Measurements from ENCODE around the gene ALAD.

ALAD gene

DNA sequence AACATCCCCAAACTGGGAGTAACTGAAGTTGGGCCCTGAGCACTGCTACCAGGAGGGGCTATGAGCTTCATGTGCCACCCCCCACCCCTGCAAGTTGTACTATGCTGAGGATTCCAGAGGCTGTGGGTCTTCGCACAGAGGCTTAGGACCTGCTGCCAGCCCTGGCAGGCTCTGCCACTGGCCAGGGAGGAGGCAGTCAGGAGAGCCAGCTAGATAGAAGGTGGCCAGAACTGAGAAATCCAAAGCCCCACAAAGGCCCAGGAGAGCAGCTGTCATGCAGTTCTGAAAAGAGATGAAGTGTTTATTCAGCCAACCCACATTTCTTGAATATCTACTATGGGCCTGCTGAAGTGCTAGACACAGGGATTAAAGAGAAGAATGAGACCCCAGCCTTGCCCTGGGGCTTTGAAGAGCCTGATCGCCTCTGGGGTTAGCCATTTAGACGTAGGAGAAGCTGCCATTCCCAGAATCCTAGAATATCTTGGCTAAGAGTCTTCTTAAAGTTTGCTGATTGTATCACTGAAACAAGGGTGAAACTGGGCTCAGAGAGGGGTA is 1.4 kb downstream of the ALAD start:
- Histone ChIP-seq H3K4me2 (ENCODE audit: low read length) (peak overlapping the region; percentile 76), H3K27ac (no peak overlapping the region)

DNA sequence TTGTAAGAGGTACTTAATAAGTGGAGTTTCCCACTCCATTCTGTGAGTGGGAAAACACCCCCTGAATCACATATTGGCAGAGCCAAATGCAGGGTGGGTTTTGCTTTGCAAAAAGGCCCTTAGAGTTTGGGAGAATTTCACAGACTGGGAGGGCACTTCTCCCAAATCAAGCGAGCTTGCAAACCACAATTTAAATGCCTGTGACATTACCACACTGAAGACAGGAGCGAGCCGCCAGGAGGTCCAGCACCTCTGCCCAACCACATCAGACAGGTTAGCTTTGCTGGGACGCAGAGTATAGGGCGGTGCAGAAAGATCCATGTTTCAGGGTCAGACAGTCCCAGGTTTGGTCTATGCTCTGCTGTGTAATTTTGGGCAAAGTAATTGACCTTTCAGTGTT is 2.3 kb downstream of the ALAD start:
- Histone ChIP-seq H3K27ac (no peak overlapping the region), H3K79me2 (peaks cover 3% of the 10 kb centered on the region), H3K9me3 (ENCODE audit: control insufficient read depth, low read length) (no peaks in the 10 kb centered on the region), H2AFZ (no peak overlapping the region), H3K4me2 (ENCODE audit: low read length) (peak overlapping the region; percentile 76), H3K4me3 (ENCODE audit: low read depth, low read length) (no peak overlapping the region), H3K36me3 (ENCODE audit: control insufficient read depth, insufficient read depth, low read length) (no peaks in the 10 kb centered on the region), H3K4me1 (peaks cover 4% of the 10 kb centered on the region), H3K27me3 (ENCODE audit: control insufficient read depth, insufficient read depth, low read length) (no peaks in the 10 kb centered on the region), H3K9ac (no peak overlapping the region)
- TF ChIP-seq, protein P1, sequence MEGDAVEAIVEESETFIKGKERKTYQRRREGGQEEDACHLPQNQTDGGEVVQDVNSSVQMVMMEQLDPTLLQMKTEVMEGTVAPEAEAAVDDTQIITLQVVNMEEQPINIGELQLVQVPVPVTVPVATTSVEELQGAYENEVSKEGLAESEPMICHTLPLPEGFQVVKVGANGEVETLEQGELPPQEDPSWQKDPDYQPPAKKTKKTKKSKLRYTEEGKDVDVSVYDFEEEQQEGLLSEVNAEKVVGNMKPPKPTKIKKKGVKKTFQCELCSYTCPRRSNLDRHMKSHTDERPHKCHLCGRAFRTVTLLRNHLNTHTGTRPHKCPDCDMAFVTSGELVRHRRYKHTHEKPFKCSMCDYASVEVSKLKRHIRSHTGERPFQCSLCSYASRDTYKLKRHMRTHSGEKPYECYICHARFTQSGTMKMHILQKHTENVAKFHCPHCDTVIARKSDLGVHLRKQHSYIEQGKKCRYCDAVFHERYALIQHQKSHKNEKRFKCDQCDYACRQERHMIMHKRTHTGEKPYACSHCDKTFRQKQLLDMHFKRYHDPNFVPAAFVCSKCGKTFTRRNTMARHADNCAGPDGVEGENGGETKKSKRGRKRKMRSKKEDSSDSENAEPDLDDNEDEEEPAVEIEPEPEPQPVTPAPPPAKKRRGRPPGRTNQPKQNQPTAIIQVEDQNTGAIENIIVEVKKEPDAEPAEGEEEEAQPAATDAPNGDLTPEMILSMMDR (IDR thresholded peaks at IDR 0.05): no peak

More for the DNA sequence above, 1.4 kb downstream of the ALAD start:
- Histone ChIP-seq H3K27me3 (ENCODE audit: control insufficient read depth, insufficient read depth, low read length) (no peaks in the 10 kb centered on the region), H3K79me2 (peaks cover 3% of the 10 kb centered on the region), H3K4me1 (peaks cover 7% of the 10 kb centered on the region), H3K9ac (no peak overlapping the region), H3K9me3 (ENCODE audit: control insufficient read depth, low read length) (no peaks in the 10 kb centered on the region), H2AFZ (no peak overlapping the region), H3K4me3 (ENCODE audit: low read depth, low read length) (peak overlapping the region; percentile 91), H3K36me3 (ENCODE audit: control insufficient read depth, insufficient read depth, low read length) (no peaks in the 10 kb centered on the region)
- TF ChIP-seq, protein P1 (IDR thresholded peaks at IDR 0.05): no peak

DNA sequence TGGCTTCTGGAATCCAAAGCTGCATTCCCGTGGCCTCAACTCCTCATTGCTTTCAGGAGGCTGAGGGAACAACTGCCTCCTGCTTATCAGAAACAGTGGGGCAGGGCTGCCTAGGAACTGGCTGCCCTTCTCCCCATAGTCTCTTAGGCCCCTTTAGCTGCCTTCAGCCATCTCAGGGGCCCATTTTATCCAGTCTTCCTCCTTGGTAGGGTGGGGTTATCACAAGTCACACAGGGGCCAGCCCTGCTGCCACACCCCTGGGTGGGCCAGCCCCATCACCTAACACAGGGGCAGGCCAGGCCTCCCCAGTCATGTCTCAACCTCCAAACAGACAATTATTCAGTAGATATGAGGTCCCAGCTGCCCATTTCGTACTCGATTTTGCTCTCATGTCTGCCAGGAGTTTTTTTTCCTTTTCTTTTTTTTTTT is 3.9 kb downstream of the ALAD start:
- no peak overlapping the region for H3K9ac ChIP-seq
- no peaks in the 10 kb centered on the region for H3K27me3 ChIP-seq (ENCODE audit: control insufficient read depth, insufficient read depth, low read length)
- TF ChIP-seq, protein P1 (IDR thresholded peaks at IDR 0.05): no peak
- H3K36me3 ChIP-seq (ENCODE audit: control insufficient read depth, insufficient read depth, low read length): no peaks in the 10 kb centered on the region
- H3K9me3 ChIP-seq (ENCODE audit: control insufficient read depth, low read length): no peaks in the 10 kb centered on the region
- H3K4me3 ChIP-seq (ENCODE audit: low read depth, low read length): no peak overlapping the region
- H3K79me2 ChIP-seq: peaks cover 3% of the 10 kb centered on the region
- peaks cover 4% of the 10 kb centered on the region for H3K4me1 ChIP-seq
- H3K27ac ChIP-seq: no peak overlapping the region
- H3K4me2 ChIP-seq (ENCODE audit: low read length): no peak overlapping the region
- no peak overlapping the region for H2AFZ ChIP-seq

DNA sequence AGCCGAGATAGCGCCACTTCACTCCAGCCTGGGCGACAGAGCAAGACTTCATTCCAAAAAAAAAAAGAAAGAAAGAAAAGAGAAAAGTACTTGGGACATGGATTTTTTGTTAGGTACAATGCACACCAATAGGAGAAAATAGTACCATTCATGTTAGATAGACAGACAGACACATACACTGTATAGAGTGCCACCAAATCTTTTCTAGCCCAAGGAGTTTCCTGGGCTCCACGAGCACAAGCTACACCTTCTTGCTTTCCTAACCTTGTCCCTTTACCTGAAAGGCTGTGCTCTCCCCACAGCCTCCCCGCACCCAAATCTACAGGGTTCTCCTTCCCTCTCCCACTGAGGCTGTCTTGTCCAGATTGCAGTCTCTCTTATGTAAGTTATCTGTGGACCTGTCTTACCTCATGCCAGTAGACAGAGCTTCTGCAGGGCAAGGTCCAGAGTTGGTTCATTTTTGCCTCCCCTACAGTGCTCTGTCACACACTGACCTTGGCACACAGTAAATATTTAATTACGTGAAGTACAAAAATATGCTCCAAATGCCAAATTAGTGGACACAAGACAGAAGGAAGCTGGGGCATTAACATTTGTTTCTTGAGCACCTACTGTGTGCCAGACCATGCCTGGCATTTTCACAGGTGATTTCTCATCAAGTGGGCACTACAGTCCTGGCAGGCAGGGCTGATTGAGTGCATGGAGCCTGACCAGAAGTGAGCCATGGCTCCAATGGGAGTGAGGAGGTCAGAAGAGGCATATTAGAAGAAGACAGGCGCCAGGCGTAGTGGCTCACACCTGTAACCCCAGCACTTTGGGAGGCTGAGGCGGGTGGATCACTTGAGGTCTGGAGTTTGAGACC is 5.9 kb downstream of the ALAD start:
- H3K4me1 ChIP-seq: no peaks in the 10 kb centered on the region
- no peaks in the 10 kb centered on the region for H3K36me3 ChIP-seq (ENCODE audit: control insufficient read depth, insufficient read depth, low read length)

More for the DNA sequence above, 5.9 kb downstream of the ALAD start:
- H3K9ac ChIP-seq: no peak overlapping the region
- H3K9me3 ChIP-seq (ENCODE audit: control insufficient read depth, low read length): no peaks in the 10 kb centered on the region
- no peak overlapping the region for H3K4me3 ChIP-seq (ENCODE audit: low read depth, low read length)
- H3K27me3 ChIP-seq (ENCODE audit: control insufficient read depth, insufficient read depth, low read length): no peaks in the 10 kb centered on the region
- H3K4me2 ChIP-seq (ENCODE audit: low read length): no peak overlapping the region
- TF ChIP-seq, protein P1 (IDR thresholded peaks at IDR 0.05): no peak
- peaks cover 3% of the 10 kb centered on the region for H3K79me2 ChIP-seq
- H2AFZ ChIP-seq: no peak overlapping the region
- no peak overlapping the region for H3K27ac ChIP-seq

Data from parathyroid adenoma (tissue), 2 donors.